HCT116 (cell line): Measurements from ENCODE around the gene DMBX1. TPM values are rescaled to one million over a fixed set of nuclear protein-coding genes. Genes with fewer than 3 reads are reported as not detected.

ENCODE experiments used
- ATAC-seq: fragments of 200-7000 bp; cut with Tn5 transposase; 2 replicates; pipeline ENCODE4 v1.9.1; 2020; ENCODE audit warnings: mild to moderate bottlenecking, moderate library complexity
- BruUV-seq: library from RNA; stranded (reverse); fragments of 400-500 nt; replicated peaks from 2 replicates; lab custom pipeline; 2021; lab: Mats Ljungman, UMichigan
- CTCF ChIA-PET: fragments of 300-600 bp; sonication (Branson Sonifier 250); formaldehyde crosslinking; loops from one replicate; lab custom pipeline; 2021; ENCODE audit warnings: antibody characterized with exemption; lab: Charles Lee
- POLR2A ChIA-PET: fragments of 300-600, 350-600 bp; sonication (Branson Sonifier 250); formaldehyde crosslinking; loops from one replicate; lab custom pipeline; 2021; ENCODE audit warnings: antibody characterized with exemption; lab: Charles Lee
- RAD21 ChIA-PET, 2 experiments: fragments of 300-600 bp; sonication (Branson Sonifier 250); formaldehyde crosslinking; loops; one replicate each; lab custom pipeline; 2023; ENCODE audit warnings: low total read pairs in 2 of 2; ENCODE audit not compliant: uncharacterized antibody in 2 of 2, unreplicated experiment in 2 of 2, low non-redundant PET in 1 of 2; lab: Charles Lee
- DNase-seq: peaks from one replicate; pipeline ENCODE4 v3.0.0-alpha.2; 2010; ENCODE audit warnings: low read depth, low spot score
- H2AFZ ChIP-seq: fragments of 200-600 bp; shearing (Covaris generic), sonication (generic); 2 replicates; pipeline ENCODE4 v1.6.1; 2017; ENCODE audit warnings: low read depth, mixed run types, mixed read lengths, antibody characterized with exemption, low read length; ENCODE audit not compliant: poor library complexity, severe bottlenecking
- H3K27ac ChIP-seq: 2 replicates; pipeline ENCODE4 v1.5.1; 2012; ENCODE audit warnings: low read depth, low read length
- H3K27me3 ChIP-seq: fragments of 200-600 bp; sonication (generic); 2 replicates; pipeline ENCODE4 v1.6.1; 2016; ENCODE audit warnings: mixed run types, low read length, mixed read lengths; ENCODE audit not compliant: insufficient read depth
- H3K36me3 ChIP-seq, 2 experiments: fragments of 200-500 bp in 1 of 2; fragments of 200-600 bp in 1 of 2; sonication (Bioruptor generic) in 1 of 2; sonication (generic) in 1 of 2; 2 replicates each; pipeline versions ENCODE4 v1.5.1 to v1.6.1; 2014 to 2016; ENCODE audit warnings: low read length in 2 of 2, inconsistent platforms in 1 of 2, mixed read lengths in 1 of 2, mixed run types in 1 of 2; ENCODE audit not compliant: insufficient read depth in 2 of 2, control insufficient read depth in 1 of 2
- H3K4me1 ChIP-seq, 2 experiments: fragments of 200-600 bp in 1 of 2; sonication (generic) in 1 of 2; 2 replicates each; pipeline versions ENCODE4 v1.5.1 to v1.6.1; 2012 to 2017; ENCODE audit warnings: low read length in 2 of 2, inconsistent platforms in 1 of 2, mild to moderate bottlenecking in 1 of 2, mixed read lengths in 1 of 2, mixed run types in 1 of 2, moderate library complexity in 1 of 2; ENCODE audit not compliant: insufficient read depth in 2 of 2, control insufficient read depth in 1 of 2
- H3K4me2 ChIP-seq: fragments of 200-600 bp; sonication (generic); 2 replicates; pipeline ENCODE4 v1.6.1; 2017; ENCODE audit warnings: mixed run types, low read length, mixed read lengths
- H3K4me3 ChIP-seq, 2 experiments: fragments of 200-600 bp in 1 of 2; sonication (generic) in 1 of 2; replicated peaks in 1 of 2; 2 replicates each; pipeline ENCODE4 v1.5.1; 2011 to 2016; ENCODE audit warnings: low read length in 2 of 2, control low read depth in 1 of 2, low read depth in 1 of 2, mild to moderate bottlenecking in 1 of 2, mixed read lengths in 1 of 2, mixed run types in 1 of 2
- H3K79me2 ChIP-seq: fragments of 200-600 bp; sonication (generic); 2 replicates; pipeline ENCODE4 v1.6.1; 2017; ENCODE audit warnings: mild to moderate bottlenecking, mixed run types, low read length, moderate library complexity, mixed read lengths; ENCODE audit not compliant: insufficient read depth
- H3K9ac ChIP-seq: fragments of 200-600 bp; sonication (generic); 2 replicates; pipeline ENCODE4 v1.6.1; 2016; ENCODE audit warnings: low read length, mixed read lengths
- H3K9me2 ChIP-seq: fragments of 200-600 bp; sonication (generic), shearing (Covaris generic); 2 replicates; pipeline ENCODE4 v1.6.1; 2017; ENCODE audit warnings: mixed run types, mild to moderate bottlenecking, moderate library complexity; ENCODE audit not compliant: insufficient read depth
- H3K9me3 ChIP-seq, 2 experiments: fragments of 200-500 bp in 1 of 2; fragments of 200-600 bp in 1 of 2; sonication (Bioruptor generic) in 1 of 2; sonication (generic) in 1 of 2; 2 replicates each; pipeline ENCODE4 v1.6.1; 2014 to 2017; ENCODE audit warnings: low read length in 2 of 2, mixed read lengths in 2 of 2, inconsistent platforms in 1 of 2, low read depth in 1 of 2, mild to moderate bottlenecking in 1 of 2, mixed run types in 1 of 2, moderate library complexity in 1 of 2; ENCODE audit not compliant: control insufficient read depth in 1 of 2, insufficient read depth in 1 of 2
- H4K20me1 ChIP-seq: fragments of 200-600 bp; sonication (generic), shearing (Covaris generic); 2 replicates; pipeline ENCODE4 v1.6.1; 2017; ENCODE audit warnings: mixed run types, mild to moderate bottlenecking, moderate library complexity; ENCODE audit not compliant: insufficient read depth
- CBX3 ChIP-seq: IDR thresholded peaks from 2 replicates; pipeline ENCODE4 v1.6.1; 2012; ENCODE audit warnings: low read depth
- ELF1 ChIP-seq: IDR thresholded peaks from 2 replicates; pipeline ENCODE4 v1.6.1; 2012; ENCODE audit warnings: low read depth, borderline replicate concordance
- EZH2 ChIP-seq: fragments of 200-600 bp; sonication (generic); IDR thresholded peaks from 2 replicates; pipeline ENCODE4 v1.6.1; 2017; ENCODE audit warnings: antibody characterized with exemption, mixed run types
- FOSL1 ChIP-seq: IDR thresholded peaks from 2 replicates; pipeline ENCODE4 v1.6.1; 2012; ENCODE audit warnings: low read depth
- JUND ChIP-seq: IDR thresholded peaks from 2 replicates; pipeline ENCODE4 v1.6.1; 2012
- intact Hi-C: fragments of 100-400 bp; cut with micrococcal nuclease; formaldehyde crosslinking; loops from 2 replicates; pipeline ENCODE4 v1.10.0; 2022
- total RNA-seq: library from RNA; stranded (reverse); gene quantifications from one replicate; pipeline ENCODE4 v1.2.1, GENCODE V29; 2021; ENCODE audit not compliant: unreplicated experiment
- TF ChIP-seq, protein P1 (sequence below), 3 experiments: fragments of 200-600 bp in 1 of 3; sonication (generic) in 1 of 3; IDR thresholded peaks in 2 of 3; conservative IDR thresholded peaks in 1 of 3; 2 replicates each; pipeline ENCODE4 v1.5.1; 2012 to 2017; ENCODE audit warnings: low read depth in 2 of 3, low read length in 2 of 3, antibody characterized with exemption in 1 of 3, borderline replicate concordance in 1 of 3, control low read depth in 1 of 3, mild to moderate bottlenecking in 1 of 3, mixed read lengths in 1 of 3, mixed run types in 1 of 3, moderate library complexity in 1 of 3; ENCODE audit not compliant: insufficient read depth in 1 of 3
- TF ChIP-seq, protein P2 (sequence below): IDR thresholded peaks from 2 replicates; pipeline ENCODE4 v1.6.1; 2011; ENCODE audit warnings: mild to moderate bottlenecking, low read length, moderate library complexity; ENCODE audit not compliant: insufficient replicate concordance; ENCODE audit errors: extremely low read depth

The DMBX1 gene
- total RNA-seq, 1 experiment from 2014 or later = 4.3 TPM

DNA sequence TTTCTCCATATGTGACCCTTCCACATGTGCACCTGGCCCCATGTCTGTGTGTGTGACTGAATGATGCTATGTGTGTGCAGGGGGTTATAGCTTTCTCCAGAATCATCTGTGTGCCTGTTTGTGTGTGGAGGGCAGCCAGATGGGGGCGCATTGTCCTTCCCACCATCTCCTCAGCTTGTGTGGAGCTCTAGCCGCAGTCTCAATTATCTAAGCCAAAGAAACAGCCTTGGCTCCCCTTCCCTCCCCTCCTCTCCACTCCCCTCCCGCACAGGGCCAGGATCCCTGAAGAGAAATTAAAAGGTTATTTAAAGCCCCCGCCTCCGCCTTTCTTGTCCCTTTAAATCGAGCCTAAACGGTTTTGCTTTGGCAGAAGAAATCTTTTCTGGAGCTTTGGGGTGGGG, 1.8 kb upstream of the DMBX1 start:
- Histone ChIP-seq H3K36me3 (no peaks in the 10 kb centered on the region), H3K79me2 (no peaks in the 10 kb centered on the region), H3K27me3 (no peaks in the 10 kb centered on the region), H3K4me3 (no peak overlapping the region), H3K9me2 (no peaks in the 10 kb centered on the region), H3K4me2 (no peak overlapping the region), H3K4me1 (peaks cover 6 to 20% of the 10 kb centered on the region in 2 experiments; a peak in 3 of 4 replicates), H3K9me3 (no peaks in the 10 kb centered on the region), H2AFZ (no peak overlapping the region), H3K9ac (no peak overlapping the region), H3K27ac (no peak overlapping the region), H4K20me1 (no peaks in the 10 kb centered on the region)
- intact Hi-C loops = no loop called here
- DNase-seq (no peak), ATAC-seq (no peak)
- ChIA-PET CTCF (interaction anchor here (0.6 to 2.7 kb wide), 11 partner anchors 10 to 47 kb away, joined by 4 to 15 read pairs (median 5); a partner anchor contains a TSS), RAD21 (interaction anchor here (1.0 to 1.5 kb wide), 3 partner anchors 39 to 40 kb away, joined by 3 read pairs; no protein-coding TSS in a partner anchor), POLR2A (no interaction called here)
- BruUV-seq = no TSS peak
- TF ChIP-seq ELF1 (no peak), EZH2 (no peak), JUND (no peak), CBX3 (no peak), FOSL1 (no peak)
- TF ChIP-seq, protein P1, sequence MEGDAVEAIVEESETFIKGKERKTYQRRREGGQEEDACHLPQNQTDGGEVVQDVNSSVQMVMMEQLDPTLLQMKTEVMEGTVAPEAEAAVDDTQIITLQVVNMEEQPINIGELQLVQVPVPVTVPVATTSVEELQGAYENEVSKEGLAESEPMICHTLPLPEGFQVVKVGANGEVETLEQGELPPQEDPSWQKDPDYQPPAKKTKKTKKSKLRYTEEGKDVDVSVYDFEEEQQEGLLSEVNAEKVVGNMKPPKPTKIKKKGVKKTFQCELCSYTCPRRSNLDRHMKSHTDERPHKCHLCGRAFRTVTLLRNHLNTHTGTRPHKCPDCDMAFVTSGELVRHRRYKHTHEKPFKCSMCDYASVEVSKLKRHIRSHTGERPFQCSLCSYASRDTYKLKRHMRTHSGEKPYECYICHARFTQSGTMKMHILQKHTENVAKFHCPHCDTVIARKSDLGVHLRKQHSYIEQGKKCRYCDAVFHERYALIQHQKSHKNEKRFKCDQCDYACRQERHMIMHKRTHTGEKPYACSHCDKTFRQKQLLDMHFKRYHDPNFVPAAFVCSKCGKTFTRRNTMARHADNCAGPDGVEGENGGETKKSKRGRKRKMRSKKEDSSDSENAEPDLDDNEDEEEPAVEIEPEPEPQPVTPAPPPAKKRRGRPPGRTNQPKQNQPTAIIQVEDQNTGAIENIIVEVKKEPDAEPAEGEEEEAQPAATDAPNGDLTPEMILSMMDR (IDR thresholded peaks at IDR 0.05 in 2 of 3, conservative IDR thresholded peaks at IDR 0.05 in 1 of 3; ENCODE audit: borderline replicate concordance in 1 of 3, insufficient read depth in 1 of 3, low read depth in 2 of 3, low read length in 2 of 3) = peak; percentile 39 to 63 (median 54); a peak in 5 of 6 replicates
- TF ChIP-seq, protein P2, sequence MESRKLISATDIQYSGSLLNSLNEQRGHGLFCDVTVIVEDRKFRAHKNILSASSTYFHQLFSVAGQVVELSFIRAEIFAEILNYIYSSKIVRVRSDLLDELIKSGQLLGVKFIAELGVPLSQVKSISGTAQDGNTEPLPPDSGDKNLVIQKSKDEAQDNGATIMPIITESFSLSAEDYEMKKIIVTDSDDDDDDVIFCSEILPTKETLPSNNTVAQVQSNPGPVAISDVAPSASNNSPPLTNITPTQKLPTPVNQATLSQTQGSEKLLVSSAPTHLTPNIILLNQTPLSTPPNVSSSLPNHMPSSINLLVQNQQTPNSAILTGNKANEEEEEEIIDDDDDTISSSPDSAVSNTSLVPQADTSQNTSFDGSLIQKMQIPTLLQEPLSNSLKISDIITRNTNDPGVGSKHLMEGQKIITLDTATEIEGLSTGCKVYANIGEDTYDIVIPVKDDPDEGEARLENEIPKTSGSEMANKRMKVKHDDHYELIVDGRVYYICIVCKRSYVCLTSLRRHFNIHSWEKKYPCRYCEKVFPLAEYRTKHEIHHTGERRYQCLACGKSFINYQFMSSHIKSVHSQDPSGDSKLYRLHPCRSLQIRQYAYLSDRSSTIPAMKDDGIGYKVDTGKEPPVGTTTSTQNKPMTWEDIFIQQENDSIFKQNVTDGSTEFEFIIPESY = no peak
